Skin of body (tissue), 2 donors: ENCODE measurements around the gene CORIN. TPM values are rescaled to one million over a fixed set of nuclear protein-coding genes. Genes with fewer than 3 reads are reported as not detected.

Experiments
- DNase-seq: peaks from one replicate; lab custom pipeline; 2025; lab: John Stamatoyannopoulos, UW
- total RNA-seq: library from RNA; depleted of rRNA; stranded (reverse); fragments of >200 nt; gene quantifications from one replicate; pipeline ENCODE4 v1.2.3, GENCODE V29; 2014

CORIN gene
- total RNA-seq, 1 donor from 2014 or later = 11.8 TPM

- no peak for DNase-seq
These were observed 147.3 kb downstream of the CORIN start for GRCh38 chr4:47690611-47691010.

DNA sequence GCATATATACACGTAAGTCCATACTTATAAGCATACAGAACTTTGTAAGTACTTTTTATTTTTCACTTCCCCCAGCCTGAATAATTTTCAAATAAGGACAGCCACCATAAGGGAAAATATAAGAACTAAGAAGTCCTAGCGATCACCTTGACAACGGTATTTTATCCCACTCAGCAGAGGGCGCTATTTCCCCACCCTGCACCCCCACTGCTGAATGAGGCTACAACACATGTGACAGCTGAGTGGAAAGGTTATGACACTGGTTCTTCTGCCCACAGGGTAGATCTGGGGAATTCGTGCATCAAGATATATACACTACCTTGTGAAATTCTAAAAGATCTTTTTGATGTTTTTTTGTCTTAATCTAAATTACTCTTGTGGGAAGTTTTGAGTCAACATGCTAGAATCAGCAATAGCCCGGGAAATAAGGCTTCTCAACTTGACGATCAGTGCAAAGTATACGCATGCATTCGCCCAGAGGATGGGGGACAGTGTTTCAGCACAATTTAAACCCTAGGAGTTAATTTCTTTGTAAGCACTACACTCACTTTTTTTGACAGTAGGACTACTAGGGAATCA is 151.5 kb downstream of the CORIN start:
- no peak for DNase-seq

DNA sequence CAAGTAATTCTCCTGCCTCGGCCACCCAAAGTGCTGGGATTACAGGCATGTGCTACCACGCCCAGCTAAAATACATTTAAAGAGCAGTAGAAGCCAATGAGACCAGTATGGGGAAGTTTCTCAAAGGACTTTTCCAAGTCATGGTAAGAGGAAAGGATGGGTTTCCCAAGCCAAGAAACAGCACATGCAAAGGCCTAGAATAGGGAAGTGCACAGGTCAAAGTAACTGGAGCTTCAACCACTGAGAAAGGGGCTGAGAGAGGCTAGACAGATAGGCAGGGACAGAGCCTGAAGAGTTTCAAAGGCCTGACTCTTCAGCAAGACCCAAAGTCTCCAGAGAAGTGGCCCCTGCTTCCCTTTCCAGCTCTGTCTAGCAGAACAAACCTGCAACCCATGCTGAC is 162.1 kb downstream of the CORIN start:
- no peak for DNase-seq

DNA sequence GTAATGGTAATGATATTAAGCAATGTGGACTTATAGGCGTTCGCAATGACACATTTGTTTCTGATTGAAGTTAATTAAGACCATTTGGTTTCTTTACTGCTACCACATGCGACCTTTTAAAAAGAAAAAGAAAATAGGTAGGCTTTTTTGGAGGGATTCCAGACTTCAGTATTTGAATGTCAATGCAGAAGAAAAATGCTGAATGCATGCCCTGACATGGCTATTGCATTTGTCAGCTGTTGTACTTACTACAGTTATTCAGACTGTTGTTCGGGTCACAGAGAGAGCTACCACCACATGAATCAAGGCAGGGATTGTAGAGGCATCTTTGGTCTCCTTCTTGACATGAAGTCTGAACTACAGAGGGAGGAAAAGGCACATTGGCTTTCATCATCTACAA is 163.7 kb downstream of the CORIN start:
- DNase-seq = no peak

GRCh38 chr4:47672696-47673095 is 165.2 kb downstream of the CORIN start:
- no peak for DNase-seq

GRCh38 chr4:47669946-47670345 is 167.9 kb downstream of the CORIN start:
- no peak for DNase-seq

DNA sequence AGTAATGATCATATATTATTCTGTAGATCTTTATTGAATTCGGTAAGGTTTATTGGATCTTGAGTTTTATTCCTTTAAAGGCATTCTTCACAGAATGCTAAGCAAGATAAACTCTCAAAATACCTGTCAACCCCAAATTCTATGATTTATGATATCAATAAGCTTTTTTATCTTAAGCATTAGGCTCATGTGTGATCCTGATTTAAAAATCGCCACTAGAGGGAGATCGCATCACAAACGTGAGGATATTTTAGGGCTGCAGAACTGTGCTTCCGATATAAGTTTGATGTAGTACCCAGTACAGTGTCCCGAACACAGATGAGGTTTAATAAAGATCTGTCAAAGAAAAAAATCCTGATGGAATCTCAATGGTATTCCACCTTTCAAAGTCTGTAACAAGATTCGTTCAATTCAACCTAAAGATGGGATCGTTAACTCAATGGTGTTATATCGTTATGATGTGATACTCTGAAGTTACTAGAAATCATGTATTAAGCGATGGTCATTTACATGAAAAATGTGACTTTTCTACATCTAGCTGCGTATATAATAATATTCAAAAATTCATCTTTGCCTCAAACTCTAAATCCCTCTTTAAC is 169.0 kb downstream of the CORIN start:
- DNase-seq = peak; percentile 58

- DNase-seq = no peak
These were observed 169.6 kb downstream of the CORIN start for GRCh38 chr4:47668256-47668655.

- DNase-seq = no peak
These were observed 170.3 kb downstream of the CORIN start for GRCh38 chr4:47667552-47667951.

DNA sequence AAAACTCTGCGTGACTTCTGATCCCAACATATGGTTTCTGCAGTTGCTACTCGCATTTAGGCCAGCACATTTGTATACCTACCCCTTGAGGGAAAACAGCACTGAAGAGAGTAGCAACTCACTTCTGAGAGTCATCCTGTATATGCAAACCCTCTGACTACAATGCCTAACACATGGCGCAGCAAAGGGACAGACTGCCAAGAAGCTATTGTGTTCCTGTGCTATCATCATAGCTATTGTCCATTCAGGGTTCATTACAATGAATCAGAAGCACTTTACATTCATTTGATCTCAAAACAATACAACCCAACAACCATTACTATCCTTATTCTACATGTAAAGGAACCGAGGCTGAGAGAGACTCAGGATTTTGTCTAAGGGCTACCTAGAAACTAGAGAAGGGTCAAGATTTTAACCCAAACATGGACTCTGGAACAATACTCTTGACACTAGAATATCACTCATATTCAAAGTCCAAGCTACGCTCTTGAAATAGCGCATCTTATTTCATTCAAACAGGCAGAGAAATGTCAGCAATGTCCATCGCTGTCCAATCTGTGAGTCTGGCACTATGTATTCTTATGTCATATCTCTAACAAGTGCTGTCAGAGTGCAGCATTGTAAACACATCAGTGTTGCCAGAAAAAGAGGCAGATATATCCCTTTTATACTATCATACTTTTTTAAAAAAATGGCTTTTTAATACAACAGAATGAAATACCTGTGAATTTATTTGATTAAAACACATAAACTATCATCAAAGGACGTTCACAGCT is 173.6 kb downstream of the CORIN start:
- no peak for DNase-seq

GRCh38 chr4:47662975-47663374 is 174.9 kb downstream of the CORIN start:
- no peak for DNase-seq

- no peak for DNase-seq
These were observed 176.1 kb downstream of the CORIN start for GRCh38 chr4:47661741-47662140.

GRCh38 chr4:47659342-47659741 is 178.5 kb downstream of the CORIN start:
- DNase-seq = no peak

DNA sequence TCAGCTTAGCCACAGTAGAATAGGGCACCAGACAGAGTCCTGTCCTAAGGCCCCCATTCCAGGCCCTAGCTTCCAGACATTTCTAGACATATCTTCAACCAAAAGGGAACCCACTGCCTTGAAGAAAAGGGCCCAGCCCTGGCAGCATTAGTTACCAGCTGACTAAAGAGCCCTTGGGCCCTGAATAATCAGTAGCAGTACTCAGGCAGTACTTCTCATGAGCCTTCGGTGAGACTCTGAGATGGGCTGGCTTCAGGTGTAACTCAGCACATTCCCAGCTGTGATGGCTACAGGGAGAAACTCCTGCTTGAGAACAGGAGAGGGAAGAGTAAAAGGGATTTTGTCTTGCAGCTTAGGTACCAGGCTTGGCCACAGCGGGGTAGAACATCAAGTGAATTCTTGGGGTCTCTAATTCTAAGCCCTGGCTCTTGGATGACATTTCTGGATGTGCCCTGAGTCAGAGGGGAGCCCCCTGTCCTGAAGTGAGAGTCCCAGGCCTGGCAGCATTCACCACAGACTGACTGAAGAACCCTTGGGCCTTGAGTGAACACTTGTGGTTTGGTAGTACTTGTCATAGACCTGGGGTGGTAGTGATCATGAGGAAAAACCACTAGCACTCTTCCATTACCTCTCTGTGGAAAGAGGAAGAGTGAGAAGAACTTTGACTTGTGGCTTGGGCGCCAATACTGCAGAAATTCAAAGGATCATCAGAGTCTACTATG is 182.7 kb downstream of the CORIN start:
- no peak for DNase-seq

DNA sequence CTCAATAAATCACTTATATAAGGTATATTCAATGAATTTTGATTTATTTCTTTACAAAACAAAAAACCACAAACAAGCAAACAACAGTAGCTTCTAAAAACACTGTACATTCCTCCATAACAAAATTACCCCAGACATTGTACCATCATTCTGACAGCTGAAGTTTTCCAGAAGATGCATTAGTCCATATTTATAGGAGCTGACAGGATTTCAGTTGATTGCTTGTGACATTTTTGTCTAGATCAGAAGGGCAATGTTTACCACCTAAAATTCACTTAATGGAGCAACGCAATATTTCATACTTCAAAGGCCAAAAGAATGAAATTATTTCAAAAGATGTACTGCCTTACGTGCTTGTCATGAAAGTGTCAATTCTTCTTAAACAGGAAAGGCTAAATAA is 185.8 kb downstream of the CORIN start:
- no peak for DNase-seq

DNA sequence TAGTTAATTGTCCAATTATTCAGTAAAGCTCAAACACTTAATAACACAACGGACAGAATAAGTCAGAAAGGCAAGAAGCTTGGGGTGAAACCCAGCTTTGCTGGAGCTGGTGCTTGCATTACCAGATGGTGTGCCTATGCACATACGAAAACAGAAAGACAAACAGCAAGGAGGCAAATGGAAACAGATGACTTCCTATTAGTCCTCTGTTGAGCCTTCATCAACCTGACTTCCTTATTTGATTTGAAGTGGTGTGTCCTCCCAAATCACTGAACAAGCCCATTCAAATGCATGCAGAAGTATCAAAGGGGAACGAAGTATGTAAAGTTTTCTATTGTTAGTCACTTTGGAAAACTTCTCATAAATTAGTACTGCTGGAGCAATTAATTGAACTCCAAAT is 186.6 kb downstream of the CORIN start:
- no peak for DNase-seq

DNA sequence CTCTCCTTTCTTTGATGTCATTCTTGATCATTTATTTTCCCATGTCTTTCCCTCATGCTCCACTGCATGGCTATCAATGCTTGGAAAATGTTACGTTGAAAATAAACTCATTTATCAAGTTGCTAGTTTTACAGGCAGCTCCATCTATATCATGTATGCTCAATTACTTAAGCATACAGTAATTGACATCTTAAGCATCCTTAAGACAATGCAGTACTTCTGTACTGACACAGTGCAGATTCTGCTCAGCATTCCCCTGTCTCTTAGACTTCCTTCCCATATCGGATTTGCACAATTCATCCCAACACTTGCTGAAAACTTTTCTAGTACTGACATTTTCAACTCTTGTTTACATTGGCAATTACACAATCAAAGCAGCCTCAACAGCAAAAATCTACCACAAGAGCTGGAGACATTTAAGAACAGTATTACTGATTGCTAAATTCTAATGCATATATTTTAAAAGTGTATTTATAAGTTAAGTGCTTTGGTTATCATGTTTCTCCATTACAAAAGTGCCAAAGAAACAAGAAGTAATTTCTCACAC is 187.2 kb downstream of the CORIN start:
- no peak for DNase-seq

GRCh38 chr4:47647544-47647943 is 190.3 kb downstream of the CORIN start:
- no peak for DNase-seq

- DNase-seq = no peak
These were observed 190.8 kb downstream of the CORIN start for GRCh38 chr4:47647029-47647428.

DNA sequence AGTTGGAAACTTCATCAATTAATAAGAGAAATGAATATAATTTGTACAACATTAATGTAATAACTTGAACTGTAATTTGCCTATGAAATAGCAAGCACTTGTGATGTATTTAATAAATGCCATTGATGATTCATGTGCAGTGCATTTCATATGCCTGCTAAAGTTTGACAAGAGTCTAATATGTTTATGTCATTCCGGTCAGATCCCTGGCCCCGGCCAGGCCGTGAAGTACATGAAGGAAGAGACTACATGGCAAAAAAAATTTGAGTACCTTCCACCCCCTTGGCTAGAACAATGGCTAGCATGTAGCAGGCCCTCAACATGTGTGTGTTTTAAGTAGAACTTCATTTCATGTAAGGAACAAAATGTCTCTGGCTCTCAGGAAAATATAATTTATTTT is 191.5 kb downstream of the CORIN start:
- no peak for DNase-seq

- DNase-seq = no peak
These were observed 194.0 kb downstream of the CORIN start for GRCh38 chr4:47643845-47644244.
